ENCODE data around the gene GNB1L. TPM values are rescaled to one million over a fixed set of nuclear protein-coding genes. Genes with fewer than 3 reads are reported as not detected.
A peak's percentile ranks its signal among the peaks of the same experiment; 100 is the strongest.

The GNB1L gene
- total RNA-seq, 1 donor from 2014 or later = 6.1 TPM

GRCh38 chr22:19763458-19764298, 91.0 kb downstream of the GNB1L start:
- Mint-ChIP-seq H3K27ac (ENCODE audit: unreplicated experiment) (no peak overlapping the region), H3K36me3 (ENCODE audit: unreplicated experiment) (peaks cover 6% of the 10 kb centered on the region), H3K9me3 (ENCODE audit: unreplicated experiment) (no peaks in the 10 kb centered on the region), H3K4me3 (ENCODE audit: unreplicated experiment) (no peak overlapping the region), H3K4me1 (ENCODE audit: unreplicated experiment) (peaks cover 17% of the 10 kb centered on the region), H3K27me3 (ENCODE audit: unreplicated experiment) (peaks cover 5% of the 10 kb centered on the region)
- DNase-seq (ENCODE audit: extremely low spot score, unreplicated experiment) = no peak
- TF ChIP-seq CTCF (IDR thresholded peaks at IDR 0.05) = no peak

GRCh38 chr22:19762568-19763457, 91.9 kb downstream of the GNB1L start:
- H3K4me3 Mint-ChIP-seq (ENCODE audit: unreplicated experiment) = peak overlapping the region; percentile 79
- H3K36me3 Mint-ChIP-seq (ENCODE audit: unreplicated experiment) = peaks cover 6% of the 10 kb centered on the region
- TF ChIP-seq CTCF (IDR thresholded peaks at IDR 0.05) = no peak
- H3K9me3 Mint-ChIP-seq (ENCODE audit: unreplicated experiment) = no peaks in the 10 kb centered on the region
- H3K4me1 Mint-ChIP-seq (ENCODE audit: unreplicated experiment) = peaks cover 17% of the 10 kb centered on the region
- H3K27me3 Mint-ChIP-seq (ENCODE audit: unreplicated experiment) = peaks cover 5% of the 10 kb centered on the region
- peak overlapping the region; percentile 42 for H3K27ac Mint-ChIP-seq (ENCODE audit: unreplicated experiment)
- no peak for DNase-seq (ENCODE audit: extremely low spot score, unreplicated experiment)

- Mint-ChIP-seq H3K4me3 (ENCODE audit: unreplicated experiment) (peak overlapping the region; percentile 79), H3K4me1 (ENCODE audit: unreplicated experiment) (peaks cover 24% of the 10 kb centered on the region), H3K27me3 (ENCODE audit: unreplicated experiment) (peaks cover 5% of the 10 kb centered on the region), H3K9me3 (ENCODE audit: unreplicated experiment) (no peaks in the 10 kb centered on the region), H3K27ac (ENCODE audit: unreplicated experiment) (peak overlapping the region; percentile 83), H3K36me3 (ENCODE audit: unreplicated experiment) (peaks cover 6% of the 10 kb centered on the region)
- DNase-seq (ENCODE audit: extremely low spot score, unreplicated experiment) = no peak
- no peak for TF ChIP-seq CTCF (IDR thresholded peaks at IDR 0.05)
These were observed 92.7 kb downstream of the GNB1L start for GRCh38 chr22:19761725-19762567.

GRCh38 chr22:19760951-19761724, 93.5 kb downstream of the GNB1L start:
- H3K36me3 Mint-ChIP-seq (ENCODE audit: unreplicated experiment) = peaks cover 6% of the 10 kb centered on the region
- TF ChIP-seq CTCF (IDR thresholded peaks at IDR 0.05) = no peak
- DNase-seq (ENCODE audit: extremely low spot score, unreplicated experiment) = no peak
- H3K9me3 Mint-ChIP-seq (ENCODE audit: unreplicated experiment) = no peaks in the 10 kb centered on the region
- peaks cover 27% of the 10 kb centered on the region for H3K4me1 Mint-ChIP-seq (ENCODE audit: unreplicated experiment)
- peak overlapping the region; percentile 79 for H3K4me3 Mint-ChIP-seq (ENCODE audit: unreplicated experiment)
- H3K27ac Mint-ChIP-seq (ENCODE audit: unreplicated experiment) = peak overlapping the region; percentile 83
- H3K27me3 Mint-ChIP-seq (ENCODE audit: unreplicated experiment) = peaks cover 7% of the 10 kb centered on the region
